ENCODE data around the gene POLDIP3. TPM values are rescaled to one million over a fixed set of nuclear protein-coding genes. Genes with fewer than 3 reads are reported as not detected.

The POLDIP3 gene
- total and polyA plus RNA-seq, 2 of the 4 experiments (the other 2 are of a cell fraction): 33.9 to 43.6 TPM

DNA sequence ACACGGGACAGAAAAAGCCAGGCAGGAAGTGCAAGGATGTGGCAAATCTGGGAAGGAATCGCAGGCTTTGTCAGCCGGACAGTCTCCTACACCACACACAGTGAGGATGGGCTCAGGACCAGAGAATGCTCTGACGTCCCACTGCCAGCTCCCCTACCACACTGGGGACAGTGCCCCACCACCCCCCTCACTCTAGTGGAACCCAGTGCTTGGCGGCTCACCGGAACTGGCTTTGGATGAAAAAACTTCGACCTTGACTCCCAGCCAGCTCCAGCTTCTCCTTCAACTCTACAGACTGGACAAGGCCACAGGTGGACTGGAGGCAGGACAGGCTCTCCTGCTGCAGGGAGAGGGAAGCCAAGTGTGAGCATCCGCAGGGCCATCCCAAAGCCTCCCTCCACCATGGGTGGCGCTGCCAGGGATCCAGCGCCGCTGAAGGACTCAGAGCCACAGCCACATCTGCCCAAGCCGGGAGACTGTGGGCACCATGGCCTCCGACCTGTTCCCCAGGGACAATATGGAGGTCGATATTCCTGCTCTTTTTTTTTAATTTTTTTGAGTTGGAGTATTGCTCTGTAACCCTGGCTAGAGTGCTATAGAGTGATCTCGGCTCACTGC is 37.0 kb downstream of the POLDIP3 start:
- dilution Hi-C loops (cut with HindIII; ENCODE audit: low sequenced_read_pairs, unreplicated experiment): no loop called here
- no peaks in the 10 kb centered on the region for H3K9me1 ChIP-seq (ENCODE audit: insufficient read depth, low read length)
- H2BK5ac ChIP-seq (ENCODE audit: low read depth, low read length, poor library complexity, severe bottlenecking): no peak overlapping the region
- H3K14ac ChIP-seq (replicated peaks; ENCODE audit: low read depth, low read length): no peak overlapping the region
- no CpG with 5 or more reads among the region's 15 CpGs for WGBS, 2 experiments (ENCODE audit: extremely low coverage in 2 of 2, insufficient read length in 1 of 2)
- no peak for DNase-seq
- ATAC-seq (ENCODE audit: low read depth): no peak
- peaks cover 29% of the 10 kb centered on the region for H3K36me3 ChIP-seq (ENCODE audit: control insufficient read depth, insufficient read depth, low read length)
- no peak for TF ChIP-seq CEBPB (IDR thresholded peaks at IDR 0.05; ENCODE audit: low read depth, low read length)
- TF ChIP-seq RFX5 (IDR thresholded peaks at IDR 0.05; ENCODE audit: low read depth, low read length): no peak
- TF ChIP-seq BHLHE40 (IDR thresholded peaks at IDR 0.05; ENCODE audit: low read depth, low read length): no peak
- TF ChIP-seq RCOR1 (IDR thresholded peaks at IDR 0.05; ENCODE audit: insufficient replicate concordance, low read length): no peak
- TF ChIP-seq, protein P1, sequence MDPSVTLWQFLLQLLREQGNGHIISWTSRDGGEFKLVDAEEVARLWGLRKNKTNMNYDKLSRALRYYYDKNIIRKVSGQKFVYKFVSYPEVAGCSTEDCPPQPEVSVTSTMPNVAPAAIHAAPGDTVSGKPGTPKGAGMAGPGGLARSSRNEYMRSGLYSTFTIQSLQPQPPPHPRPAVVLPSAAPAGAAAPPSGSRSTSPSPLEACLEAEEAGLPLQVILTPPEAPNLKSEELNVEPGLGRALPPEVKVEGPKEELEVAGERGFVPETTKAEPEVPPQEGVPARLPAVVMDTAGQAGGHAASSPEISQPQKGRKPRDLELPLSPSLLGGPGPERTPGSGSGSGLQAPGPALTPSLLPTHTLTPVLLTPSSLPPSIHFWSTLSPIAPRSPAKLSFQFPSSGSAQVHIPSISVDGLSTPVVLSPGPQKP (IDR thresholded peaks at IDR 0.05; ENCODE audit: borderline replicate concordance, low read depth, low read length): no peak
- TF ChIP-seq NFE2L2 (IDR thresholded peaks at IDR 0.05; ENCODE audit: low read depth, low read length): no peak
- TF ChIP-seq RAD21 (IDR thresholded peaks at IDR 0.05; ENCODE audit: low read length): no peak
- TF ChIP-seq MXI1 (IDR thresholded peaks at IDR 0.05; ENCODE audit: borderline replicate concordance, low read depth, low read length): no peak
- TF ChIP-seq, protein P2, sequence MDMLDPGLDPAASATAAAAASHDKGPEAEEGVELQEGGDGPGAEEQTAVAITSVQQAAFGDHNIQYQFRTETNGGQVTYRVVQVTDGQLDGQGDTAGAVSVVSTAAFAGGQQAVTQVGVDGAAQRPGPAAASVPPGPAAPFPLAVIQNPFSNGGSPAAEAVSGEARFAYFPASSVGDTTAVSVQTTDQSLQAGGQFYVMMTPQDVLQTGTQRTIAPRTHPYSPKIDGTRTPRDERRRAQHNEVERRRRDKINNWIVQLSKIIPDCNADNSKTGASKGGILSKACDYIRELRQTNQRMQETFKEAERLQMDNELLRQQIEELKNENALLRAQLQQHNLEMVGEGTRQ (IDR thresholded peaks at IDR 0.05; ENCODE audit: low read depth, low read length): no peak
- no peak for TF ChIP-seq MAFK (IDR thresholded peaks at IDR 0.05; ENCODE audit: low read depth, low read length)
- no peak for TF ChIP-seq MAZ (IDR thresholded peaks at IDR 0.05; ENCODE audit: borderline replicate concordance, low read depth, low read length)
- TF ChIP-seq, protein P3, sequence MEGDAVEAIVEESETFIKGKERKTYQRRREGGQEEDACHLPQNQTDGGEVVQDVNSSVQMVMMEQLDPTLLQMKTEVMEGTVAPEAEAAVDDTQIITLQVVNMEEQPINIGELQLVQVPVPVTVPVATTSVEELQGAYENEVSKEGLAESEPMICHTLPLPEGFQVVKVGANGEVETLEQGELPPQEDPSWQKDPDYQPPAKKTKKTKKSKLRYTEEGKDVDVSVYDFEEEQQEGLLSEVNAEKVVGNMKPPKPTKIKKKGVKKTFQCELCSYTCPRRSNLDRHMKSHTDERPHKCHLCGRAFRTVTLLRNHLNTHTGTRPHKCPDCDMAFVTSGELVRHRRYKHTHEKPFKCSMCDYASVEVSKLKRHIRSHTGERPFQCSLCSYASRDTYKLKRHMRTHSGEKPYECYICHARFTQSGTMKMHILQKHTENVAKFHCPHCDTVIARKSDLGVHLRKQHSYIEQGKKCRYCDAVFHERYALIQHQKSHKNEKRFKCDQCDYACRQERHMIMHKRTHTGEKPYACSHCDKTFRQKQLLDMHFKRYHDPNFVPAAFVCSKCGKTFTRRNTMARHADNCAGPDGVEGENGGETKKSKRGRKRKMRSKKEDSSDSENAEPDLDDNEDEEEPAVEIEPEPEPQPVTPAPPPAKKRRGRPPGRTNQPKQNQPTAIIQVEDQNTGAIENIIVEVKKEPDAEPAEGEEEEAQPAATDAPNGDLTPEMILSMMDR (conservative IDR thresholded peaks at IDR 0.05; ENCODE audit: low read depth, low read length): no peak
- TF ChIP-seq CHD1 (IDR thresholded peaks at IDR 0.05; ENCODE audit: low read depth, low read length): no peak
- no peak for TF ChIP-seq SMC3 (IDR thresholded peaks at IDR 0.05; ENCODE audit: low read depth, low read length)
- no peak overlapping the region for H2BK15ac ChIP-seq (ENCODE audit: low read depth, low read length)
- peaks cover 3 to 11% of the 10 kb centered on the region in 2 experiments; a peak in 3 of 4 replicates for H3K79me1 ChIP-seq (ENCODE audit: low read depth in 1 of 2, low read length in 2 of 2)
- no peak overlapping the region for H3K56ac ChIP-seq (ENCODE audit: extremely low read depth, insufficient read depth, low read length)
- H2BK120ac ChIP-seq (ENCODE audit: low read depth, low read length): no peak overlapping the region
- BruUV-seq (replicated peaks): no TSS peak
- in situ Hi-C loops (cut with MboI; ENCODE audit: low sequenced_read_pairs): no loop called here
- no peak overlapping the region for H2AFZ ChIP-seq (replicated peaks; ENCODE audit: low read length, poor library complexity)
- ChIA-PET POLR2A (ENCODE audit: unreplicated experiment) (no interaction called here), CTCF (no interaction called here)
- no peak overlapping the region for H2BK20ac ChIP-seq (ENCODE audit: low read depth, low read length)
- no peak overlapping the region for H3K4me3 ChIP-seq (ENCODE audit: insufficient read depth, low read depth, low read length)
- H3K27me3 ChIP-seq (ENCODE audit: control insufficient read depth, insufficient read depth, low read length): no peaks in the 10 kb centered on the region
- H4K5ac ChIP-seq (ENCODE audit: low read depth, low read length): no peak overlapping the region
- no peak overlapping the region for H2AK9ac ChIP-seq (replicated peaks; ENCODE audit: low read depth, low read length, poor library complexity)
- no peak overlapping the region for H3K18ac ChIP-seq (ENCODE audit: low read depth, low read length)
- no peak overlapping the region for H3K4ac ChIP-seq (ENCODE audit: low read depth, low read length)
- no peak overlapping the region for H2AK5ac ChIP-seq (ENCODE audit: low read depth, low read length)
- no peak overlapping the region for H4K8ac ChIP-seq (ENCODE audit: low read depth in 2 of 2, low read length in 2 of 2)
- H3K27ac ChIP-seq (ENCODE audit: insufficient read depth, low read length): no peak overlapping the region
- H3K4me1 ChIP-seq (ENCODE audit: control insufficient read depth, insufficient read depth, low read length): peaks cover 6% of the 10 kb centered on the region; the same call in 1 of the 2 replicates
- no peak overlapping the region for H4K91ac ChIP-seq (ENCODE audit: insufficient read depth, low read depth, low read length)
- H3K9ac ChIP-seq (ENCODE audit: low read depth, low read length): no peak overlapping the region
- no peak overlapping the region for H3K4me2 ChIP-seq (ENCODE audit: low read depth, low read length)
- H3K23ac ChIP-seq (ENCODE audit: low read depth, low read length): no peak overlapping the region
- intact Hi-C loops (cut with micrococcal nuclease): no loop called here
- H3K9me3 ChIP-seq (ENCODE audit: control insufficient read depth, insufficient read depth, low read length): no peaks in the 10 kb centered on the region
- no peaks in the 10 kb centered on the region for H4K20me1 ChIP-seq (ENCODE audit: insufficient read depth, low read length)
